K562 (cell line): Measurements from ENCODE around the gene HARS1. TPM values are rescaled to one million over a fixed set of nuclear protein-coding genes. Genes with fewer than 3 reads are reported as not detected.

Experiments used
- ETV5 ChIP-seq: sonication (generic); formaldehyde crosslinking; IDR thresholded peaks from 2 replicates; pipeline ENCODE4 v1.4.0; 2020; ENCODE audit warnings: low read depth, mild to moderate bottlenecking, missing genetic modification reagents
- ETV6 ChIP-seq, 3 experiments: fragments of 150-350 bp in 1 of 3; sonication (generic) in 1 of 3; formaldehyde crosslinking in 1 of 3; IDR thresholded peaks; 2 replicates each; pipeline versions ENCODE4 v1.6.1 to v1.8.0; 2014 to 2022; ENCODE audit warnings: borderline replicate concordance in 2 of 3, low read depth in 2 of 3, antibody characterized with exemption in 1 of 3, low read length in 1 of 3, mild to moderate bottlenecking in 1 of 3, missing genetic modification reagents in 1 of 3
- FOXA3 ChIP-seq, 2 experiments: fragments of 450-650 bp in 1 of 2; sonication (generic) in 1 of 2; formaldehyde crosslinking; IDR thresholded peaks in 1 of 2; conservative IDR thresholded peaks in 1 of 2; 2 replicates each; pipeline versions ENCODE4 v1.4.0 to v1.8.0; 2020 to 2022; ENCODE audit warnings: mild to moderate bottlenecking in 2 of 2, missing genetic modification reagents in 1 of 2
- KHSRP ChIP-seq: fragments of 450-650 bp; IDR thresholded peaks from 2 replicates; pipeline ENCODE4 v1.6.1; 2017
- KLF10 ChIP-seq: fragments of 250-450 bp; sonication (Bioruptor Pico); IDR thresholded peaks from 2 replicates; pipeline ENCODE4 v1.6.1; 2021; ENCODE audit warnings: matching md5 sums
- MTA2 ChIP-seq: fragments of 450-650 bp; IDR thresholded peaks from 2 replicates; pipeline ENCODE4 v1.6.1; 2016; ENCODE audit warnings: low read depth
- NR1H2 ChIP-seq: sonication (generic); formaldehyde crosslinking; IDR thresholded peaks from 2 replicates; pipeline ENCODE4 v1.4.0; 2020; ENCODE audit warnings: mild to moderate bottlenecking, missing genetic modification reagents
- NR2C2 ChIP-seq, 2 experiments: fragments of 200-800 bp in 1 of 2; sonication (Bioruptor generic) in 1 of 2; sonication (generic) in 1 of 2; formaldehyde crosslinking in 1 of 2; IDR thresholded peaks; 2 replicates each; pipeline versions ENCODE4 v1.6.1 to v1.8.0; 2016 to 2022; ENCODE audit warnings: mild to moderate bottlenecking in 1 of 2, missing compliant biosample characterization in 1 of 2, missing genetic modification characterization in 1 of 2, missing genetic modification reagents in 1 of 2
- TARDBP ChIP-seq: fragments of 450-650 bp; IDR thresholded peaks from 2 replicates; pipeline ENCODE4 v1.6.1; 2016
- TEAD4 ChIP-seq, 2 experiments: sonication (generic) in 1 of 2; formaldehyde crosslinking in 1 of 2; IDR thresholded peaks; 2 replicates each; pipeline versions ENCODE4 v1.6.1 to v1.8.0; 2012 to 2022; ENCODE audit warnings: borderline replicate concordance in 1 of 2, inconsistent platforms in 1 of 2, low read length in 1 of 2, mild to moderate bottlenecking in 1 of 2, missing genetic modification reagents in 1 of 2
- TRIM24 ChIP-seq, 2 experiments: fragments of 450-650 bp; IDR thresholded peaks; 2 replicates each; pipeline ENCODE4 v1.6.1; 2016
- ZNF133 ChIP-seq: fragments of 250-450 bp; sonication (Bioruptor Pico); IDR thresholded peaks from 2 replicates; pipeline ENCODE4 v1.4.0; 2020; ENCODE audit warnings: mild to moderate bottlenecking
- ZNF212 ChIP-seq: fragments of 450-650 bp; formaldehyde crosslinking; IDR thresholded peaks from 2 replicates; pipeline ENCODE4 v1.4.0; 2020; ENCODE audit warnings: mild to moderate bottlenecking
- ZNF76 ChIP-seq: fragments of 250-450 bp; sonication (Bioruptor Pico); IDR thresholded peaks from 2 replicates; pipeline ENCODE4 v1.4.0; 2020; ENCODE audit warnings: mild to moderate bottlenecking, moderate library complexity, borderline replicate concordance
- polyA plus RNA-seq, 8 experiments: library from polyadenylated mRNA; depleted of rRNA in 4 of 8; stranded (reverse) in 5 of 8; unstranded in 3 of 8; fragments of >200 nt; fragmentation: Nextera tagmentation in 2 of 8; fragmentation: Illumina TruSeq in 1 of 8; extraction: Ambion mirVana in 2 of 8; extraction: Trizol in 1 of 8; gene quantifications; 2 replicates each; pipeline versions ENCODE4 v1.2.1 to v1.2.3, GENCODE V29; 2011 to 2014; ENCODE audit warnings: inconsistent platforms in 1 of 8, missing spikeins in 1 of 8
- total RNA-seq, 7 experiments: library from RNA; depleted of rRNA in 6 of 7; stranded (reverse); fragments of >200 nt in 6 of 7; fragmentation: Illumina TruSeq in 2 of 7; extraction: Trizol in 2 of 7; gene quantifications; 2 replicates each; pipeline versions ENCODE4 v1.2.1 to v1.2.3, GENCODE V29; 2011 to 2021; ENCODE audit warnings: low replicate concordance in 1 of 7
- TF ChIP-seq, protein P1 (sequence below): fragments of 250-450 bp; sonication (Bioruptor Pico); IDR thresholded peaks from 2 replicates; pipeline ENCODE4 v1.4.0; 2020; ENCODE audit warnings: mild to moderate bottlenecking, moderate library complexity
- TF ChIP-seq, protein P2 (sequence below), 2 experiments: fragments of 450-650 bp in 1 of 2; sonication (generic) in 1 of 2; formaldehyde crosslinking; conservative IDR thresholded peaks; 2 replicates each; pipeline versions ENCODE4 v1.4.0 to v1.8.1; 2020 to 2022; ENCODE audit warnings: mild to moderate bottlenecking in 1 of 2, missing genetic modification reagents in 1 of 2
- TF ChIP-seq, protein P3 (sequence below): sonication (generic); formaldehyde crosslinking; IDR thresholded peaks from 2 replicates; pipeline ENCODE4 v1.8.1; 2023; ENCODE audit warnings: mild to moderate bottlenecking, missing genetic modification reagents, moderate library complexity
- TF ChIP-seq, protein P4 (sequence below): fragments of 450-650 bp; IDR thresholded peaks from 2 replicates; pipeline ENCODE4 v1.6.1; 2017; ENCODE audit warnings: antibody characterized with exemption
- TF ChIP-seq, protein P5 (sequence below): fragments of 250-450 bp; sonication (Bioruptor Pico); IDR thresholded peaks from 2 replicates; pipeline ENCODE4 v1.5.0; 2020; ENCODE audit warnings: mild to moderate bottlenecking, borderline replicate concordance

HARS1 gene
- total and polyA plus RNA-seq, 9 of the 15 experiments (the other 6 are each of a cell fraction or from before 2014, with no cell fraction given), result 13.5 to 88.5 (median 75.2) TPM

DNA sequence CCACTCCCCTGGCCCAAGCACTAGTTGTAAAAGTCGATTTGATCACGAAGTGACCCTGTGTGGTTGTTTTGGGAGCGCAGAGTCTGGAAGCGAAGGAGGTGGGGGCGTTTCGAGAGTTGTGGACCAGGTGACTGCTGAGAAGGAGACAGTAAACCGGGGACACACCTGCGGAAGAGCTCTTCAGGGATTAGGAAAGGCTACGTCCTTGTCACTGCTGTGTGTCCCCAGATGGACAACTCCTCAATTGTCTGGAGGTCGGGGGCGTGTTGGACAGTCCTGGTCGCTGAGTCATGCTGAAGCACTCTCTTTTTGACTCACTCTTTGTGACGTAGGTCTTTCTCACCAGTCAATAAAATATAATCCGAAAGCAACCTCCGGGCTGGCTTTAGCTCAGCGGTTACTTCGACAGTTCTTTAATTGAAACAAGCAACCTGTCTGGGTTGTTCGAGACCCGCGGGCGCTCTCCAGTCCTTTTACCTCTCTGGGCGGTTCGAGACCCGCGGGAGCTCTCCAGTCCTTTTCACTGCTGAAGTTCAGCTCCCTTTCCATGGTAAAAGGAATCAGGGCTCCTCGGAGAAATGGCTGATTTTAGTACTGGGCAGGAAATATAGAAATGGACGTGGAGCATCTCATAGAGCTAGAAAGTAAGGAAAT is 19.9 kb upstream of the HARS1 start (continued):
- TF ChIP-seq, protein P1, sequence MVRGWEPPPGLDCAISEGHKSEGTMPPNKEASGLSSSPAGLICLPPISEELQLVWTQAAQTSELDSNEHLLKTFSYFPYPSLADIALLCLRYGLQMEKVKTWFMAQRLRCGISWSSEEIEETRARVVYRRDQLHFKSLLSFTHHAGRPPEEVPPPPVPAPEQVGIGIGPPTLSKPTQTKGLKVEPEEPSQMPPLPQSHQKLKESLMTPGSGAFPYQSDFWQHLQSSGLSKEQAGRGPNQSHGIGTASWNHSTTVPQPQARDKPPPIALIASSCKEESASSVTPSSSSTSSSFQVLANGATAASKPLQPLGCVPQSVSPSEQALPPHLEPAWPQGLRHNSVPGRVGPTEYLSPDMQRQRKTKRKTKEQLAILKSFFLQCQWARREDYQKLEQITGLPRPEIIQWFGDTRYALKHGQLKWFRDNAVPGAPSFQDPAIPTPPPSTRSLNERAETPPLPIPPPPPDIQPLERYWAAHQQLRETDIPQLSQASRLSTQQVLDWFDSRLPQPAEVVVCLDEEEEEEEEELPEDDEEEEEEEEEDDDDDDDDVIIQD, result no peak
- TF ChIP-seq TRIM24 (IDR thresholded peaks at IDR 0.05) (peak in 1 of 2 experiments; percentile 47; a peak in 3 of 4 replicates), KHSRP (no peak), TARDBP (peak; percentile 79), FOXA3 (CRISPR knock-in tag; conservative IDR thresholded peaks at IDR 0.05 in 1 of 2, IDR thresholded peaks at IDR 0.05 in 1 of 2) (0 out of 4 replicates have a peak, but pooled peaks of 1 of the 2 experiments have one; percentile 41), ZNF212 (CRISPR knock-in tag) (no peak), ZNF76 (CRISPR knock-in tag) (no peak), NR1H2 (no peak), ETV5 (no peak), NR2C2 (CRISPR knock-in tag; IDR thresholded peaks at IDR 0.05) (peak; percentile 11; the same call in 1 of the 2 replicates), NR2C2 (tag; IDR thresholded peaks at IDR 0.05) (peak; percentile 46; the same call in 1 of the 2 replicates), KLF10 (CRISPR knock-in tag) (no peak), ZNF133 (no peak), MTA2 (no peak), TEAD4 (IDR thresholded peaks at IDR 0.05; ENCODE audit: low read length) (peak; percentile 82), TEAD4 (CRISPR knock-in tag; IDR thresholded peaks at IDR 0.05; ENCODE audit: borderline replicate concordance) (no peak), ETV6 (IDR thresholded peaks at IDR 0.05; ENCODE audit: borderline replicate concordance in 1 of 2, low read depth in 2 of 2, low read length in 1 of 2) (peak in 1 of 2 experiments; percentile 54; a peak in 2 of 4 replicates), ETV6 (CRISPR knock-in tag; IDR thresholded peaks at IDR 0.05; ENCODE audit: borderline replicate concordance) (no peak)
- TF ChIP-seq, protein P2, sequence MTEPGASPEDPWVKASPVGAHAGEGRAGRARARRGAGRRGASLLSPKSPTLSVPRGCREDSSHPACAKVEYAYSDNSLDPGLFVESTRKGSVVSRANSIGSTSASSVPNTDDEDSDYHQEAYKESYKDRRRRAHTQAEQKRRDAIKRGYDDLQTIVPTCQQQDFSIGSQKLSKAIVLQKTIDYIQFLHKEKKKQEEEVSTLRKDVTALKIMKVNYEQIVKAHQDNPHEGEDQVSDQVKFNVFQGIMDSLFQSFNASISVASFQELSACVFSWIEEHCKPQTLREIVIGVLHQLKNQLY (CRISPR knock-in tag; conservative IDR thresholded peaks at IDR 0.05), result no peak
- TF ChIP-seq, protein P3, sequence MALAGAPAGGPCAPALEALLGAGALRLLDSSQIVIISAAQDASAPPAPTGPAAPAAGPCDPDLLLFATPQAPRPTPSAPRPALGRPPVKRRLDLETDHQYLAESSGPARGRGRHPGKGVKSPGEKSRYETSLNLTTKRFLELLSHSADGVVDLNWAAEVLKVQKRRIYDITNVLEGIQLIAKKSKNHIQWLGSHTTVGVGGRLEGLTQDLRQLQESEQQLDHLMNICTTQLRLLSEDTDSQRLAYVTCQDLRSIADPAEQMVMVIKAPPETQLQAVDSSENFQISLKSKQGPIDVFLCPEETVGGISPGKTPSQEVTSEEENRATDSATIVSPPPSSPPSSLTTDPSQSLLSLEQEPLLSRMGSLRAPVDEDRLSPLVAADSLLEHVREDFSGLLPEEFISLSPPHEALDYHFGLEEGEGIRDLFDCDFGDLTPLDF (CRISPR knock-in tag), result peak; percentile 80
- TF ChIP-seq, protein P4, sequence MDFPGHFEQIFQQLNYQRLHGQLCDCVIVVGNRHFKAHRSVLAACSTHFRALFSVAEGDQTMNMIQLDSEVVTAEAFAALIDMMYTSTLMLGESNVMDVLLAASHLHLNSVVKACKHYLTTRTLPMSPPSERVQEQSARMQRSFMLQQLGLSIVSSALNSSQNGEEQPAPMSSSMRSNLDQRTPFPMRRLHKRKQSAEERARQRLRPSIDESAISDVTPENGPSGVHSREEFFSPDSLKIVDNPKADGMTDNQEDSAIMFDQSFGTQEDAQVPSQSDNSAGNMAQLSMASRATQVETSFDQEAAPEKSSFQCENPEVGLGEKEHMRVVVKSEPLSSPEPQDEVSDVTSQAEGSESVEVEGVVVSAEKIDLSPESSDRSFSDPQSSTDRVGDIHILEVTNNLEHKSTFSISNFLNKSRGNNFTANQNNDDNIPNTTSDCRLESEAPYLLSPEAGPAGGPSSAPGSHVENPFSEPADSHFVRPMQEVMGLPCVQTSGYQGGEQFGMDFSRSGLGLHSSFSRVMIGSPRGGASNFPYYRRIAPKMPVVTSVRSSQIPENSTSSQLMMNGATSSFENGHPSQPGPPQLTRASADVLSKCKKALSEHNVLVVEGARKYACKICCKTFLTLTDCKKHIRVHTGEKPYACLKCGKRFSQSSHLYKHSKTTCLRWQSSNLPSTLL, result peak; percentile 71; the same call in 1 of the 2 replicates
- TF ChIP-seq, protein P5, sequence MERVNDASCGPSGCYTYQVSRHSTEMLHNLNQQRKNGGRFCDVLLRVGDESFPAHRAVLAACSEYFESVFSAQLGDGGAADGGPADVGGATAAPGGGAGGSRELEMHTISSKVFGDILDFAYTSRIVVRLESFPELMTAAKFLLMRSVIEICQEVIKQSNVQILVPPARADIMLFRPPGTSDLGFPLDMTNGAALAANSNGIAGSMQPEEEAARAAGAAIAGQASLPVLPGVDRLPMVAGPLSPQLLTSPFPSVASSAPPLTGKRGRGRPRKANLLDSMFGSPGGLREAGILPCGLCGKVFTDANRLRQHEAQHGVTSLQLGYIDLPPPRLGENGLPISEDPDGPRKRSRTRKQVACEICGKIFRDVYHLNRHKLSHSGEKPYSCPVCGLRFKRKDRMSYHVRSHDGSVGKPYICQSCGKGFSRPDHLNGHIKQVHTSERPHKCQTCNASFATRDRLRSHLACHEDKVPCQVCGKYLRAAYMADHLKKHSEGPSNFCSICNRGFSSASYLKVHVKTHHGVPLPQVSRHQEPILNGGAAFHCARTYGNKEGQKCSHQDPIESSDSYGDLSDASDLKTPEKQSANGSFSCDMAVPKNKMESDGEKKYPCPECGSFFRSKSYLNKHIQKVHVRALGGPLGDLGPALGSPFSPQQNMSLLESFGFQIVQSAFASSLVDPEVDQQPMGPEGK (CRISPR knock-in tag), result no peak
